Measurements from ENCODE around the gene GOLGA2.

Gene GOLGA2, protein sequence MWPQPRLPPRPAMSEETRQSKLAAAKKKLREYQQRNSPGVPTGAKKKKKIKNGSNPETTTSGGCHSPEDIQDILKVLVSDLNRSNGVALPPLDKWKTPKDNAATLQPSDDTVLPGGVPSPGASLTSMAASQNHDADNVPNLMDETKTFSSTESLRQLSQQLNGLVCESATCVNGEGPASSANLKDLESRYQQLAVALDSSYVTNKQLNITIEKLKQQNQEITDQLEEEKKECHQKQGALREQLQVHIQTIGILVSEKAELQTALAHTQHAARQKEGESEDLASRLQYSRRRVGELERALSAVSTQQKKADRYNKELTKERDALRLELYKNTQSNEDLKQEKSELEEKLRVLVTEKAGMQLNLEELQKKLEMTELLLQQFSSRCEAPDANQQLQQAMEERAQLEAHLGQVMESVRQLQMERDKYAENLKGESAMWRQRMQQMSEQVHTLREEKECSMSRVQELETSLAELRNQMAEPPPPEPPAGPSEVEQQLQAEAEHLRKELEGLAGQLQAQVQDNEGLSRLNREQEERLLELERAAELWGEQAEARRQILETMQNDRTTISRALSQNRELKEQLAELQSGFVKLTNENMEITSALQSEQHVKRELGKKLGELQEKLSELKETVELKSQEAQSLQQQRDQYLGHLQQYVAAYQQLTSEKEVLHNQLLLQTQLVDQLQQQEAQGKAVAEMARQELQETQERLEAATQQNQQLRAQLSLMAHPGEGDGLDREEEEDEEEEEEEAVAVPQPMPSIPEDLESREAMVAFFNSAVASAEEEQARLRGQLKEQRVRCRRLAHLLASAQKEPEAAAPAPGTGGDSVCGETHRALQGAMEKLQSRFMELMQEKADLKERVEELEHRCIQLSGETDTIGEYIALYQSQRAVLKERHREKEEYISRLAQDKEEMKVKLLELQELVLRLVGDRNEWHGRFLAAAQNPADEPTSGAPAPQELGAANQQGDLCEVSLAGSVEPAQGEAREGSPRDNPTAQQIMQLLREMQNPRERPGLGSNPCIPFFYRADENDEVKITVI

DNA sequence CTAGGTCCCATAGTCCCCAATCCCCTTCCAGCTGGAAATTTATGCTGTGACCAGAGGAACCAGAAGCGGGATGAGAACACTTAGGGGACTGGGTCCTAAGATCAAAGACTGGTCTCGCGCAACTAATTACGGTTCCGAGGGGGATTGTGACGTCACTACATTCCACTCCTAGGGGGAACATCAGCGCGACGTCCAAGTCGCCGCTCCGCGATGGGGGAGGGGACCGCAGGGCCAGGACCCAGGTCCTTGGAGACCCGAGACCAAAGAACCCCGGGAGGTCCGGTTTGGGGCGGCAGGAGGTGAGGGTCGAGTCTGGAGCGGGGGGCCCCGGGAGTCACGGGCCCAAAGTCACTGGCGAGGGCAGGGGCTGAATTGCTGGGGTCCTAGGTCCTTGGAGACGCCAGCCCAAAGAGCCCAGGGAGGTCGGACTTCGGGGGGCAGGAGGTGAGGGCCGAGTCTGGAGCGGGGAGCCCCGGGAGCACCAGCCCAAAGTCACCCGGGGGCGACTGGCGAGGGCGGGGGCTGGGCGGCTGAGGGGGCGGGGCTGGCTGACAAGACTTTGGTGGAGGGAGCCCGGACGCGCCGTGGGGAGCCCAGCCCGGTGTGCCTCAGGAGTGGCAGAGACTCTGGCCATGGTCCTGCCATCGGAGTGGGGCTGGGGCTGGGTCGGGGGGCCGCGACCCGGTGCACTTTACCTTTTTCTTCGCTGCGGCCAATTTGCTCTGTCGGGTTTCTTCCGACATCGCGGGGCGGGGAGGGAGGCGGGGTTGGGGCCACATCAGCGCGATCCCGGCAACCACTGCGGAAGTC, at the start of gene GOLGA2:
GOLGA2 (minus strand) TSS at position 810 of the 810 bp plus-strand sequence; CDS start at position 779, 31 bp downstream.
- no peak for DNase-seq

DNA sequence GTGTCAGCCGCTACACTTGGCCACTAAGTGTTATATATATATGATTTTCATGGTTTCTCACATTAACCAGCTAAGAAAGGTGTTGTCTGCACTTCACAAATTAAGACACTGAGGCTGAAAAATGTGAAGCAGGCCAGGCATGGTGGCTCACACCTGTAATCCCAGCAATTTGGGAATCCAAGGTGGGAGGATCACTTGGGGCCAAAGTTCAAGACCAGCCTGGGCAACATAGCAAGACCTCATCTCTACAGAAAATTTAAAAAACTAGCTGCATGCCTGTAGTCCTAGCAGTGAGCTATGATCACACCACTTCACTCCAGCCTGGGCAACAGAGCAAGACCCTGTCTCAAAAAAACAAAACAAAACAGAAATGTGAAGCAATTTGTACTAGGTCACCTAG, 48.6 kb upstream of the GOLGA2 start:
- no peak for DNase-seq

- no peak for DNase-seq
Measured at GRCh38 chr9:128323791-128324190, 48.0 kb upstream of the GOLGA2 start.

DNA sequence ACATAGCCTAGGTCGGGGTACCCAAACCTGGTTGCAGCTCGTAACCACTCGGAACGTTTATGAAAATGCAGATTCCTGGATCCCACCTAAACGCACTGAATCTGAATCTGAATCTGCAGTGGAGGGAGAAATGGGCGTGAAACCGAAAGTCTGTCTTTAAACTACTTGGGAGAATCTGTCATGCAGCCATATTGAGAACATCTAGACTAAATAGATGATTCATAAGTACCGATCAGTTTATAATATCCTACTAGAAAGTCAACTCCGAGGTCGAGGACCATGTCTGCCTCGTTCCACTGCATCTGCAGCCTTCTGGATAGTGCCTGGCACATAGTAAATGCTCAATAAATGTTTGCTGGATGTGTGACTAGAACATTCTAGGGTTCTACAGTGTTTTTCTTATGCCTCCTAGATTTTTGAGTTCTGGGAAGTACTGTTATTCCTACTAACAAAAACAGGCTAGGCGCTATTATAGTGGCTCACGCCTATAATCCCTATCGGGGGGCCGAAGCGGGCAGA, 47.5 kb upstream of the GOLGA2 start:
- DNase-seq = no peak

- DNase-seq = peak; percentile 92
Measured at GRCh38 chr9:128322404-128323211, 46.8 kb upstream of the GOLGA2 start, which contains the start of the genes COQ4 and TRUB2. COQ4 (plus strand) TSS chr9:128322839; CDS start chr9:128322859, 20 bp downstream. TRUB2 (minus strand) TSS chr9:128322447; CDS start chr9:128322408, 39 bp downstream.

GRCh38 chr9:128321879-128322403, 46.1 kb upstream of the GOLGA2 start:
- DNase-seq = no peak

GRCh38 chr9:128321343-128321742, 45.5 kb upstream of the GOLGA2 start:
- DNase-seq = no peak

DNA sequence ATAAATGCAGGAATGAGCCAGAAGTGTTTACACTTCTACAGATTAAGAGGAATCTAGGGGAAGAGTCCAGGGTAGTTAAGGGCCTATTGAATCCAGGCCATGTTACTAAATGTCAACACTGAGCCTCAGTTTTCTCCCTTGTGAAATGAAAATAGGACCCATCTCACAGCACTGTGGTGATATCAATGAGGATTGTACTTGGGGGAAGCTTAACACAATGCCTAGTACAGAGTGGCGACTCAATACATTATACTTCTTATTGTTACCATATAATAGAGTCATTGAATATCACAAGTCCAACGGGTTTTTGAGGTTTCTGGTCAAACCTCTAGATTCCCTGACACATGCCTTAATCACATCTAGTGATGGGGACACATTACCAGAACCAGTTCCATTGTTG, 41.8 kb upstream of the GOLGA2 start:
- DNase-seq = no peak

DNA sequence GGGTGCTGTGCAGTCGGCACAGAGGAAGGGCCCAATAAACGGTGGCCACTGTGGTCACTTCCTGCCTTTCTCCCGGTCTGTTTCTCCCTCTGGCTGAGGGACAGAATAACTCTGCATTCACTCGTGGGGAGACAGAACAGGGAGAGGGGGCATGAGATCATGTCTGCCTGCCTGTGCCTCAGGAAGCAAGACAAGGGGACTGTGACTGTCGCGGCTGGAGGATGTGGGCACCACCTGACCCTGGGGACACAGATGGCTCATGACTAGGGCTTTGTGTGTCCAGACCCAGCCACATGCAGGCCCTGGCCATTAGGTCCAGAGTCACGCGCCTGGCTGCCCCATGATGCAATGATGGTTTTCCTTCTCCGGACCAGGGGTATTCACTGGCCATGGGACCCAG, 40.6 kb upstream of the GOLGA2 start:
- no peak for DNase-seq

GRCh38 chr9:128314697-128315096, 38.9 kb upstream of the GOLGA2 start:
- DNase-seq = no peak

DNA sequence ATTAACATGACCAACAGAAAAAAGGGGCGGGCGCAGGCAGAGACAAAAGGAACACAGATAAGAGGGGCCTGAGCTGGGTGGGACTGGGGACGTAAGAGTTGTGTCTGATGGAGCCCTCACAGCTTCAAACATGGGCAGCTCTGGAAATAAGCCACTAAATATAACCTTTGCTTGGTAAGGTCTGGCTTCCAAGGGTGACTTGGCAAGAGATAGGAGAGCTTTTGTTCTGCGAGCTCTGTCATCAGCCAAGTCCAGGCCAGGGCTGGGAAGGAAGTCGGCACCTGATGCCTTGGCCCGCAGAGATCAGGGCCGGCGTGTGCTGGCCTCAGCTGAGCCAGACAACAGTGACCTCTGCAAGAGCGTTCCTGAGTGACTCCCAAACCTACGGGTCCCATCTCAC, 34.7 kb upstream of the GOLGA2 start:
- no peak for DNase-seq

DNA sequence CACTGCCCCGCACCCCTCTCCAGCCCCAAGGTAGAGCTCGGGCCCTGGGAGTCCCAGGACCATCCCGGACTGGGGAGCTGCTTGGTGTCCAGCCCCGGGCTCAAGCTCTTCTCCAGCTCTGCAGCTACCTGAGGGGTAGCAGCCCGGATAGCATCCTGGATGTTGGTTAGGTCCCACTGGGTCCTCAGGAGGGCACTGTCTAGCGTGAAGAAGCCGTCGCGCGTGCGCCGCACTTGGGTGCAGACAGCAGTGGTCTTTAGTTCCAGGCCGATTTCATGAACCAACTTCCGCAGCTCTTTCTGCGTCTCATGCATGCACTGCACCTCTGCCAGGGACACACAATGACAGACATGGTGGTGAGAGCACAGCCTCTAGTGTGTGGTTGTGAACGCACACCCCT, 33.7 kb upstream of the GOLGA2 start:
- DNase-seq = no peak

GRCh38 chr9:128304971-128305288, 29.1 kb upstream of the GOLGA2 start:
- no peak for DNase-seq

DNA sequence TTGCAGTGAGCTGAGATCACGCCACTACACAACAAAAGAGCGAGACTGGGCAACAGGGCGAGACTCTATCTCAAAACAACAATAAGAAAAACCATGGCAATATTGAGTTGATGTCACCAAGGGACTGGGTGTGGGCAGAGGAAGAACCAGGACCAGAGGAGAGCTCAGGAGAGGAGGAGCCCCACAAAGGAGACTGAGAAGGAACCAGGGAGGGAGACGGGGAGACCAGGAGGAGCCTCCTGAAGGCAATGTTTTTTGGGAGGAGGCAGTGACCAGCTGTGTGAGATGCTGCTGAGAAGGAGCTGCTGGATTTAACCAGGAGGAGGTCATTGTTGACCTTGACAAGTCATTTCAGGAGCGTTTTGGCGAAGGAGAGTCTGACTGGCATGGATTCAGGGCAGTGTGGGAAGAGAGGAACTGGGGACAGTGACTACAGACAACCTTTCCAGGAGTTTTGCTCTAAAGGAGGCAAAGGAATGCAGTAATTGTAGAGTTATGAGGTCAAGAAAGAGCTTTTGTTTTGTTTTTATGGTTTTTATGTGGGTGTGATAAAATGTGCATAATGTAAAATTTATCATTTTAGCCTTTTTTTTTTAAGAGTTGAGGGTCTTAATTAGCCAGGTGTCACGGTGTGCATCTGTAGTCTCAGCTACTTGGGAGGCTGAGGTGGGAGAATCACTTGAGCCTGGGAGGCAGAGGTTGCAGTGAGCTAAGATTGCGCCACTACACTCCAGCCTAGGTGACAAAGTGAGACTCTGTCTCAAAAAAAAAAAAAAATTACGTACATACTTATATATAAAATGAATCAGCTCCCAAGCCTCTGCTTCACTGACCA, 28.5 kb upstream of the GOLGA2 start:
- no peak for DNase-seq

GRCh38 chr9:128298535-128299482, 23.0 kb upstream of the GOLGA2 start:
- DNase-seq = no peak

GRCh38 chr9:128297221-128297773, 21.5 kb upstream of the GOLGA2 start:
- DNase-seq = no peak

- DNase-seq = no peak
Measured at GRCh38 chr9:128296340-128297220, 20.8 kb upstream of the GOLGA2 start.

GRCh38 chr9:128294142-128294541, 18.3 kb upstream of the GOLGA2 start:
- no peak for DNase-seq

All from activated gamma-delta T cell treated with Interleukin-2 at 50 U/mL for 16 hours (primary cell).